GM19035 (cell line): ENCODE measurements around the gene GLB1L.
"Not testable (repeated sequence)": the region's sequence is repeated elsewhere in the genome, so short reads cannot be mapped to it uniquely, and the experiment has no call there.

ENCODE experiments used
- ATAC-seq: cut with Tn5 transposase; IDR thresholded peaks from one replicate; pipeline ENCODE4 v1.9.1; 2021; ENCODE audit not compliant: unreplicated experiment

The GLB1L gene

DNA sequence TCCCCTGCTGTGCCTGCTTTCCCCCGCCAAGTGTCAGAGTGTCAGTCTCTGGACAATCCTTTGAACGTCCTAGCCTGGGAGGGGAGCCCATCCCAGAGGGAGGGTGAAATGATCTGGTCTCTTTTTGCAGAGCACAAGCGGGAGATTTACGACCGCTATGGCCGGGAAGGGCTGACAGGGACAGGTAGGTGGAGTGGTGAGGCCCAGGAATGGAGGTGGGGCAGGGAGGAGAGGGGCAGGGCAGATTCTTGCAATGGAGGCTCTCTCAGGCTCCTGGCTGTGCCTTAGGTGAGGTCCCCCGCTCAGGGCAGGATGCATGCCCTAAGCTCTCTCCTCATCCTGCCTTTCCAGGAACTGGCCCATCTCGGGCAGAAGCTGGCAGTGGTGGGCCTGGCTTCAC lies 36.3 kb upstream of the GLB1L start:
- no peak for ATAC-seq

- ATAC-seq, result no peak
Measured at GRCh38 chr2:219280651-219281050, 35.4 kb upstream of the GLB1L start.

DNA sequence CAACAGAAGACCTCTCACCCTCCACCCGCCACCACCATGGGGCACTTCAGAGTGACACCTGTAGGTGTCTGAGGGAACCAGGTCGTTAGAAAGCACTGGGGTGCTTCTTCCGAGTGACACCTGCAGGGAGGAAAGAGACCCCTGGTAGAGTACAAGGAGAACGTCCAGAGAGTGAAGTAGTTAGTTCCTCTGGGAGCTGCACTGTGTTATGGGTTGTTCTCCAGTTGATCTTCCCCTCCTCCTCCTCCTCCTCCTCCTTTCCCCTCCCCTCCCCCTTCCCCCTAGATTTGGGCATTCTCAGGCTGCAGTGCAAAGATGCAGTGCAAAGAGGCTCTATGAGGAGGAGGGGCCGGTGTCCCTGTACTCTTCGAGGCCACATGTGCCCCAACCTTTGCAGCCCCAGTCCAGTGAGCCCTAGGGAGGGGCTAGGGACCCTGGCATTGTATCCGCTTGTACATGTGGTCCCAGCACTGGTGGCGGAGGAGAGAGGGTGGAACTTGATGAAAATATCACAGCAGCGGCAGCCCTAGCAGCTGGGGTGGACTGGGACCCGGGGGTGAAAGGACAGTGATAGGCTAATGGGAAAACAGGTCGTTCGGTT lies 34.8 kb upstream of the GLB1L start:
- no peak for ATAC-seq

DNA sequence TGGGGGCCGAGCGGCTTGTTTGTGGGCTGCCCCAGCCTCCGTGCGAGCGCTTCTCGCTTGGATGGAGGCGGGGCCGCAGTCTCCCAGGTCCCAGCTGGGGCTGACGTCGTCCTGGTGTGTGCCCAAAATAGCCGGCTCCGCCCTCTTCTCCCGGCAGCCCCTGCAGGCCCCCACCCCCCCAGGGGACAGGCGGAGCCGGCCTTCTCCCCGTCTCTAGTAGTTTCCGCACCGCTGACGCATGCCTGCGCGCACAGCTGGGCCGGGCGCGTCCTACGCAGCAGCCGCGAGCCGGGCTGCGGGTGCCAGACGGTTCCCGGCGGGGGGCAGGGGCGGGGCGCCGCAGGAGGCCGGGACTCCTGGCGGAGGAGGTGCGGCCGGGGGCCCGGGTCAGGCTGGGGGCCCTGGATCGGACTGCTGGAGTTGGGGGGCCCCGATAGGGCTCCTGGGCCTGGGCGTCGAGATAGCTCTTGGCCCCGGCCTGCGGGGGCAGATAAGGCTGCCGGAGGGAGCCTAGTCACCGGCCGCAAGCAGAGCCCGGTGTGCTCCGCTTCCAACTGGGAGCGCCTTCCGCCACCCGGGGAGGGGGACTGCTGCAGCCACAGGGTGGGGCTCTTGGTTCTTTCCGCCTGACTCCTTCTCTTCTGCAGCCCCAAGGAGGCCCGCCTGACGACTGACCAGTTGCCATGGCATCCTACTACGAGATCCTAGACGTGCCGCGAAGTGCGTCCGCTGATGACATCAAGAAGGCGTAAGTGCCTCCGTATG lies 34.1 kb upstream of the GLB1L start, which contains the start of gene DNAJB2:
DNAJB2 (plus strand) TSS at position 216 of the 765 bp plus-strand sequence; CDS start at position 684, 468 bp downstream.
- ATAC-seq, result peak; percentile 83

DNA sequence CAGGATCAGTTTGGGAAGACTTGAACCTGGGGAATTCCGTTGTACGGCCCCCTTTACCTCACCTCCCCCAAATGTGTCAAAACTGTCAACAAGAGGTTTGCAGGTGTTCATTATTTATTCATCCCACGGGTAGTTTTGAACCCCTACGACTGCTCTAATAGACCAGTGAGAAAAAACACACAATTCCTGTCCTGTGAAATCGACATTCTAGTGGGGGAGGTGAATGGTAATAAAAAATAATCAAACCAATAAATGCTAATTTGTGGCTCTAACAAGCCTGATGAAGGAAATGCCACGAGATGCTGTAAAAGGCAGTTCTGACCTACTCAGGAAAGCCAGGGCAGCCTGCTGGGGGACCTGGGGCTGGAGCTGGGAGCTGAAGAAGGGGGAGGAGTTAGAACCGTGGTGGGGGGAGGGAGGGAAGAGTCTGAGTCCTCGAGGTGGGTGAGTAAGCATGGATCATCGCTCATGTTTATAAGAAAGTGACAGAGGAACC lies 33.5 kb upstream of the GLB1L start:
- ATAC-seq, result no peak

DNA sequence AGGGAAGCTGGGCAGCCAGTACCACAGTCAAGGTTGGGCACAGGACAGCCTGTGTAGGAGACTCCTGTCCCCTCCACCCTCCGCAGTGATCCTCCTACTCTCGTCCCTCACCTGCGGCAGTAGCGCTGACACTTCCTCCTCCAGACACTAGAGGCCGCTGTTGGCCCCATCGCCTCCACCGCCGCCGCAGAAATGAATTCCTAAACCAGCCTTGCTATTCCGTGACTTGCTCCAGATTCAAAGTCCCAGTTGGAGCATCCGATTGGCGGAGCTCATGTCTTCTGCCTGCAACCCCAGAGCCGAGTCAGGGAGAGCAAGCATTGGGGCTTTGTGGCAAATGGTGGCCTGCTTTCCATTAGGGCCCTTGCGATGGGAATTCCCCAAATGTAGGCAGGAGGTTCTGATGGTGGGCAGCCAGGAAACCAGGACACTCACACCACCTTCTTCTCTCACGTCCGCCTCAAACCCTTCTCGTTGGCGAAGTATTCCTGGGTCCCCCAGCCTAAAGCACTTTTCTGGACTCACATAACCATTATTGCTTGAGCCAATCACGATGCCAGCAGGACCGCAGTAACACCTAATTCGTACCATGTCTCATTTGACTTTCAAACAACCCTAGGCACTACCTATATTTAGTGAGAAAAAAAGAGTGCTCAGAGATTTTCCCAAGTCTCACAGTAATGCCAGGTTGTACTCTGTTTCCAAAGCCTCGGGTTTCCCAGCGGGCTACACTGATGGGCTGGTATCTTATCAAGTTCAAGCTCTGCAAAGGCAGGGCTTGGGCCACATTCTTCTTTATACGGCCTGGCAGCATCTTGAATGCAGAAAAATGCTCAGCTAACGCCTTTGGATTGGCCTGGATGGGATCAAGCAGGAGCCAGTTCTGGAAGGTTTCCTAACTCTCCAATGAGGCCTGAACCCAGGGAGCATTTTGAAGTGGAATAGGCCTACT lies 32.7 kb upstream of the GLB1L start:
- ATAC-seq, result peak; percentile 24

DNA sequence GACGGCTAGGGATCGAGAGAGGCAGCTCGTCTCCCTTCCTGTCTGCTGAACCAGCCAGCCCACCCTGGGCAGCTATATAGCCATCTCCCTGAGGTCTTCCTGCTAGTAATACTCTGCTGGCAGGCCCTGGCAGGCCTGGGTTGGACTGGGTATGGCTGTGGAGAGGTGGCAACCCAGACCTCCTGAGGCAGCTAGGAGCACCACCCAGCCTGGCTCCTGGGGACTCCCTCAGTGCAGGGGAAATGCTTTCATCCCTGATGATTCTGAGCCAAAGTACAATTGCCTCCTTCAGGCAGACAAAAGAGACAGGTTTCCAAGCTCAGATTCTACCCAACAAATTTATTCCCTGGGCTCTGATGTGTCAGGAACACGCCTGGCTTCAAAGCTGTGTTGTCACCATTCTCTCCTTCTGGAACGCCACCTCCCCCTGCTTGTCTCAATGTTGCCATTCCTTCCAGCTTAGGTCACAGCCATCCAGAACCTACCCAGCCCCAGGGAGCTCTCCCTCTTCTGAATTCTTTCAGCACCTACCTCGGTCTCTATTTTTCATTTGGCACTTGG lies 29.2 kb upstream of the GLB1L start:
- no peak for ATAC-seq

DNA sequence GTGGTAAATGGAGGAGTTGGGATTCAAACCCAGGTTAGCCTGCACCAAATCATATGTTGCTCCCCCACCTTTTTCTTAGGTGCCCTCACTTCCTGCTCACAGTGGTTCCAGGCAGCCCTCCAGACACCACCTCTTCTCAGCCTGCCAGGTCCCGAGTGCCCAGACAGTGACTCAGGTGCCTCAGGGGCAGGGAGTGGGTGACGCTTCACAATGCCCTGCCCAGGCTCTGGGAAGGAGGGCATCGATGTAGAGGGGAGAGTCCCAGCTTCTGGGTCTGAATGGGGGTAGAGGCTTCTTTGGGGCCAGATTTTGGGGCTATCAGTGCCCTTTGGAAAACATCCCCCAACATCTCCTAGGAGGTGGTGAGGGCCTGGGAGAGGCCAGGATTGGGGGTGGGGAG lies 28.7 kb upstream of the GLB1L start:
- no peak for ATAC-seq

DNA sequence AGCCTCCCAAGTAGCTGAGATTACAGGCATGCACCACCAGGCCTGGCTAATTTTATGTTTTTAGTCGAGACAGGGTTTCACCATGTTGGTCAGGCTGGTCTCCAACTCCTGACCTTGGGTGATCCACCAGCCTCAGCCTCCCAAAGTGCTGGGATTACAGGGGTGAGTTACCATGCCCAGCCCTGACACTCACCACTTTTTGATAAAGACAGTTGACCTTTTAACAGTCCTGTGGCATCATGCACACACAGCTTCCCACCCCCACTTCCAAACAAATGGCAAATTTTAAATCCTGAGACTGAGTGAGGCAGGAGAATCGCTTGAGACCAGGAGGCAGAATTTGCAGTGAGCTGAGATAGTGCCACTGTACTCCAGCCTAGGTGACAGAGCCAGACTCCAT lies 27.8 kb upstream of the GLB1L start:
- no peak for ATAC-seq

DNA sequence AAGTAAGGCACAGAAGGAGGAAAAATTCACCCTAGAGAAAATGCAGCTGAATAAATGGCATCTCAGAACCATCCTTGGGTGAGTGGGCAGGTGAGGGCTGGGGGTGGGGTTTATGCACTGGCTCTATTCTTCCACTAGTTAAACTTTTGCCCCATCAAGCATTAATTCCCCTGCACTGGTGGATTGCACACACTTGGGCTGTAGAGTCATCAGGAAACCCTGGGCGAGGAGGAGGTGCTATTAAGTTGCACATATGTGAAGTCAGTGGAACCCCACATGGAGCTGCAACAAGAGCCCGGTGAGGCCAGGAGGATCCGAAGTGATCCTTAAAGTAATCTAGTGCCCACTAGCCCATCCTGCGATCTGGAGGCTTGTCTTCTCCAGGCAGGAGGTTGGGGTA lies 27.1 kb upstream of the GLB1L start:
- no peak for ATAC-seq

DNA sequence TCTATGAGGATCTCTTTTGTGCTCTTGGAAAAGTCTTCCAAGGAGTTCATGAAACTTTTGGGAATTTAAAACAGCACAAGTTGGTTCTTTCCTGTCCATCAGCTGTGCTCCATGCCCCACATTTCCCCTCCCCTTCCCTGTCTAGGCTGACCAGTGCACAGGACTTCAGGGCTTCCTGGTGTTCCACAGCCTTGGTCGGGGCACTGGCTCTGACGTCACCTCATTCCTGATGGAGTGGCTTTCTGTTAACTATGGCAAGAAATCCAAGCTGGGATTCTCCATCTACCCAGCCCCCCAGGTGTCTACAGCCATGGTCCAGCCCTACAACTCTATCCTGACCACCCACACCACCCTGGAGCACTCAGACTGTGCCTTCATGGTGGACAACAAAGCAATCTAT lies 25.8 kb upstream of the GLB1L start:
- no peak for ATAC-seq

DNA sequence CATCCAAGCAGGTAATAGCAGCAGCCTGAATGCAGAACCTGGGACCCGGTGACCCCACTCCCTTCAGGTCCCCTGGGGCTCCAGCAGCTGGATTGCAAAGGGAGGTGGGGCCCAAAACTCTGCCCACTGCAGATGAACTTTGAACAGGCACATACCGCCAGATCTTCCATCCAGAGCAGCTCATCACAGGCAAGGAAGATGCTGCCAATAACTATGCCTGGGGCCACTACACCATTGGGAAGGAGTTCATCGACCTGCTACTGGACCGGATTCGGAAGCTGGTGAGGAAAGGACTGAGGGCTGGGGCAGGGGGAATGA lies 24.8 kb upstream of the GLB1L start:
- ATAC-seq, result no peak

GRCh38 chr2:219269362-219270054 lies 24.3 kb upstream of the GLB1L start:
- no peak for ATAC-seq

- no peak for ATAC-seq
Measured at GRCh38 chr2:219268294-219268693, 23.1 kb upstream of the GLB1L start.

GRCh38 chr2:219266886-219267285 lies 21.6 kb upstream of the GLB1L start:
- no peak for ATAC-seq

DNA sequence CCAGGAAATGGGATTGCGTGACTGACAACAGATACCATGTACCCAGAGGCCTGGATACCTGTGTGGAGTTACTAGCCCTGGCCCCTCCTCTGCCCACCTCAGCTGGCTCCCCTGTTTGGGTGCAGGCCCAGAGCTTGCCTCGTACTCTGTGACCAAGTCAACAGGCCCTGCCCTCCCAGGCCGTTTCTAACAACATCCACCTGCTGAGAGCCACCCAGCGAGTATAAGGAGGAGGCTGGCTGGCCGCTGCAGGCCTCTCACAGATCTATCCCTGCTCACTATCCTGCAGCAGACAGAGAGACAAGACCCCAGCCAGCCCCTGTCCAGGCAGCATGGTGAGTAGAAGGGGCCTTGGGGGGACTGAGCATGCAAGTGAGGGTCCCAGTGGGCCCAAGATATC lies 21.0 kb upstream of the GLB1L start:
- ATAC-seq, result no peak

DNA sequence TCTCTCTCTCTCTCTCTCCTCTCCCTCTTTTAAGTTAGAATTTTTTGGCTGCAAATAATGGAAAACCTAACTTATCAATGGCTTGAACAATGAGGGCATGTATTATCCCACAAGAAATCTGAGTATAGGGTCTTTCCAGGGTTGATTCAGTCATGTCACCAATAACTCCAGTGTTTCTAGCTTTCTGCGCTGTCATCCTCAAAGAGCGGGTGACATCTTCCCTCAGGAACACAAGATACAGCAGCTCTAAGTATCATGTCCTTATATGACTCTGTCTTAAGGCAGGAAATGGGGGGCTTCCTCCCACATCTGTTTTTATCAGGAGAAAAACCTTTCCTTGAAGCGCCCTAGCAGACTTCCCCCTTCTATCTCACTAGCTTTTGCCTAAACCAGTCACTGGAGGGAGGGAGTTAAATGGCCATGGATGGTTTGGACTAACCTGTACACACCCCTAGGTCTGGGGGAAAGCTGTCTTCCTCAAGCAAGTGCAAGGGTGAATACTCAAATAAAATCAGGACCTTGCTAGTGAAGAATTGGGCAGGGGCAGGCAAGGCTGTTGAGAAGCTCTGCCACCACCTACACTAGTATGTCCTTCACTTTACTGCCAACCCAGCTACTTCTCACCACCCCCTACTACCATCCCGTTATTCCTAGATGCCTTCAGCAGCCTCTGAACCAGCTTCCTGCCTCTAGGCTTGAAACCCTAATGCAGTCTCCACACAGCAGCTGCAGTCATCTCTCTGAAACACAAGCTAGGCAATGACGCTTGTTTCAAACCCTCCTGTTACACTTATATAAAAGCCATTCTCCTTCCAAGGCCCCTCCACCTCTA lies 16.0 kb upstream of the GLB1L start:
- ATAC-seq, result no peak

GRCh38 chr2:219258942-219259341 lies 13.7 kb upstream of the GLB1L start:
- ATAC-seq, result not testable (repeated sequence)

- peak; percentile 31 for ATAC-seq
Measured at GRCh38 chr2:219254590-219255201, 9.5 kb upstream of the GLB1L start.
